Endothelial cell of umbilical vein (primary cell): ENCODE measurements around the gene ATG7. TPM values are rescaled to one million over a fixed set of nuclear protein-coding genes. Genes with fewer than 3 reads are reported as not detected.

Experiments
- BruUV-seq: library from RNA; stranded (reverse); fragments of 400-500 nt; replicated peaks from 2 replicates; lab custom pipeline; 2021; lab: Mats Ljungman, UMichigan
- CTCF ChIA-PET: fragments of 300-600, 350-600 bp; sonication (Branson Sonifier 250); formaldehyde crosslinking; loops from one replicate; lab custom pipeline; 2021; ENCODE audit warnings: antibody characterized with exemption, inconsistent platforms; lab: Charles Lee
- POLR2A ChIA-PET: fragments of 300-600, 350-600 bp; sonication (Branson Sonifier 250); formaldehyde crosslinking; loops from one replicate; lab custom pipeline; 2021; ENCODE audit warnings: antibody characterized with exemption, inconsistent platforms; lab: Charles Lee
- DNase-seq: peaks from one replicate; pipeline ENCODE4 v3.0.0-alpha.2; 2011; ENCODE audit warnings: low read depth, low spot score
- FAIRE-seq: peaks from 2 replicates; lab custom pipeline; 2011; peaks lifted over from hg19 to GRCh38; lab: Jason Lieb, UNC
- H2AFZ ChIP-seq: 2 replicates; pipeline ENCODE4 v1.6.0; 2012; ENCODE audit warnings: low read depth, low read length, control low read depth, inconsistent platforms
- H3K27ac ChIP-seq: 2 replicates; pipeline ENCODE4 v1.5.1; 2011; ENCODE audit warnings: low read depth, mild to moderate bottlenecking, control low read depth, low read length, moderate library complexity; ENCODE audit not compliant: insufficient read depth
- H3K27me3 ChIP-seq, 2 experiments: 2 replicates each; pipeline versions ENCODE4 v1.6.0 to v1.6.1; 2011; ENCODE audit warnings: low read length in 2 of 2, mixed read lengths in 1 of 2; ENCODE audit not compliant: control insufficient read depth in 2 of 2, insufficient read depth in 2 of 2
- H3K36me3 ChIP-seq, 2 experiments: 2 replicates in 1 of 2; 3 replicates in 1 of 2; pipeline ENCODE4 v1.5.1; 2011; ENCODE audit warnings: low read length in 2 of 2, mild to moderate bottlenecking in 1 of 2, moderate library complexity in 1 of 2; ENCODE audit not compliant: control insufficient read depth in 2 of 2, insufficient read depth in 2 of 2; ENCODE audit errors: extremely low read depth in 1 of 2
- H3K4me1 ChIP-seq: 3 replicates; pipeline ENCODE4 v1.5.1; 2011; ENCODE audit warnings: mild to moderate bottlenecking, low read length; ENCODE audit not compliant: control insufficient read depth, insufficient read depth; ENCODE audit errors: extremely low read depth
- H3K4me2 ChIP-seq: 2 replicates; pipeline ENCODE4 v1.6.1; 2011; ENCODE audit warnings: low read length, control low read depth, mixed read lengths; ENCODE audit not compliant: insufficient read depth
- H3K4me3 ChIP-seq, 3 experiments: fragments of 200-600 bp in 1 of 3; sonication (generic), shearing (Covaris generic) in 1 of 3; replicated peaks in 1 of 3; 2 replicates each; pipeline ENCODE4 v1.5.1; 2011 to 2016; ENCODE audit warnings: control low read depth in 3 of 3, low read length in 3 of 3, mild to moderate bottlenecking in 2 of 3, inconsistent platforms in 1 of 3, low read depth in 1 of 3, moderate library complexity in 1 of 3; ENCODE audit not compliant: insufficient read depth in 1 of 3
- H3K79me2 ChIP-seq: 2 replicates; pipeline ENCODE4 v1.6.0; 2012; ENCODE audit warnings: low read length, inconsistent platforms; ENCODE audit not compliant: control insufficient read depth, insufficient read depth
- H3K9ac ChIP-seq: replicated peaks from 2 replicates; pipeline ENCODE3; 2011; ENCODE audit warnings: low read length, control low read depth; ENCODE audit not compliant: insufficient read depth; ENCODE audit errors: extremely low read depth
- H3K9me1 ChIP-seq: replicated peaks from 3 replicates; pipeline ENCODE4 v1.6.0; 2011; ENCODE audit warnings: mild to moderate bottlenecking, low read length; ENCODE audit not compliant: control insufficient read depth, insufficient read depth; ENCODE audit errors: extremely low read depth
- H3K9me3 ChIP-seq: replicated peaks from 2 replicates; pipeline ENCODE4 v1.5.1; 2012; ENCODE audit warnings: low read length, inconsistent platforms; ENCODE audit not compliant: control insufficient read depth, insufficient read depth
- H4K20me1 ChIP-seq: replicated peaks from 2 replicates; pipeline ENCODE3; 2011; ENCODE audit warnings: mild to moderate bottlenecking, low read length; ENCODE audit not compliant: control insufficient read depth, insufficient read depth; ENCODE audit errors: extremely low read depth
- EZH2 ChIP-seq: IDR thresholded peaks from 2 replicates; pipeline ENCODE4 v1.6.1; 2012; ENCODE audit warnings: borderline replicate concordance, low read depth, mild to moderate bottlenecking, moderate library complexity, low read length, inconsistent platforms; ENCODE audit not compliant: severe bottlenecking
- FOS ChIP-seq: IDR thresholded peaks from 2 replicates; pipeline ENCODE4 v1.6.1; 2011; ENCODE audit warnings: mild to moderate bottlenecking, low read length, moderate library complexity, borderline replicate concordance; ENCODE audit not compliant: insufficient read depth
- GATA2 ChIP-seq: IDR thresholded peaks from 2 replicates; pipeline ENCODE4 v1.7.0; 2011; ENCODE audit warnings: low read depth, mild to moderate bottlenecking, moderate library complexity, mixed read lengths, low read length; ENCODE audit not compliant: insufficient read length, insufficient read depth
- JUN ChIP-seq: IDR thresholded peaks from 2 replicates; pipeline ENCODE4 v1.6.1; 2011; ENCODE audit warnings: borderline replicate concordance, low read depth; ENCODE audit not compliant: insufficient read length, insufficient read depth
- MYC ChIP-seq: IDR thresholded peaks from one replicate; pipeline ENCODE4 v1.6.1; 2011; ENCODE audit warnings: mild to moderate bottlenecking, low read depth, low read length
- POLR2A ChIP-seq: IDR thresholded peaks from 2 replicates; pipeline ENCODE4 v1.6.1; 2012; ENCODE audit warnings: low read depth, mild to moderate bottlenecking, control low read depth, low read length
- POLR2AphosphoS5 ChIP-seq: IDR thresholded peaks from 2 replicates; pipeline ENCODE4 v1.6.1; 2012; ENCODE audit warnings: low read depth, mild to moderate bottlenecking, control low read depth, low read length, moderate library complexity; ENCODE audit not compliant: insufficient read depth
- dilution Hi-C: fragments of 300-500 bp; cut with MboI; formaldehyde crosslinking; loops from one replicate; pipeline ENCODE4 v1.15.0; 2019; ENCODE audit warnings: low sequenced_read_pairs; ENCODE audit not compliant: extremely low pct_ligation_motif_present
- intact Hi-C: fragments of 100-400 bp; cut with micrococcal nuclease; formaldehyde crosslinking; loops from one replicate; pipeline ENCODE4 v1.10.0; 2022
- polyA plus RNA-seq, 4 experiments: library from polyadenylated mRNA; depleted of rRNA in 3 of 4; stranded (reverse) in 3 of 4; unstranded in 1 of 4; fragments of >200 nt; gene quantifications; 2 replicates each; pipeline versions ENCODE4 v1.2.1 to v1.2.3, GENCODE V29; 2011 to 2012; ENCODE audit warnings: missing spikeins in 1 of 4
- total RNA-seq: library from RNA; stranded (reverse); gene quantifications from 2 replicates; pipeline ENCODE4 v1.2.3, GENCODE V29; 2021
- TF ChIP-seq, protein P1 (sequence below), 2 donors: IDR thresholded peaks; 1 replicate in 1 of 2; 2 replicates in 1 of 2; pipeline ENCODE4 v1.5.1; 2011; ENCODE audit warnings: low read length in 2 of 2, mild to moderate bottlenecking in 2 of 2, moderate library complexity in 2 of 2, control low read depth in 1 of 2, inconsistent platforms in 1 of 2, low read depth in 1 of 2; ENCODE audit not compliant: insufficient read depth in 1 of 2; ENCODE audit errors: extremely low read depth in 1 of 2
- TF ChIP-seq, protein P2 (sequence below): IDR thresholded peaks from 2 replicates; pipeline ENCODE4 v1.6.1; 2011; ENCODE audit not compliant: insufficient read depth, insufficient read length

The ATG7 gene
- total and polyA plus RNA-seq, 2 donors (not counting 3 experiments of a cell fraction or from before 2014, with no cell fraction given): 30.8 to 48.3 TPM

DNA sequence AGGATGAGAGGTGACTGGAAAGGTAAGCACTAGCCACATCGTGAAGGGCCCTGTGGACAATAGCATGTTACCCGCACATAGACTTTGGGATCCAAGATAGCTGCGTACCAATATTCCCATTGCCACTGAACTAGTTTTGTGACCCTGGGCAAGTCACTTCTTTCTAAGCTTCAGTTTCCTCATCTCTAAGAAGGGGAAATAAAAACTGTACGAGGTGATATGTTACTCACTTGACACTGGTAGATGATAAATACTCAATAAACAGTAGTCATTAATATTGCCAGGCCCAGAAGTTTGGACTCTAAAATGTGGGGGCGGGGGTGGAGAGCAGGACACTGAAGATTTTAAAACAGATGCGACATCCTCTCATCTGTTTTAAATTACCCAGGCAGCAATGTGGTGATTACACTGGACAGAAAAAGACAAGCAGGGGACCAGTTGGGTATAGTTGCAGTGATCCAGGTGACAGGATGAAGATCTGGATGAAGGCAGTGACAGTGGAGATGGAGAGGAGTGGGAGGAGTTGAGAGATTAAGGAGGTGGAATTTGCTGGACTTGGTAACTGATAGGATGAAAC, 2.5 kb downstream of the ATG7 start:
- ChIA-PET POLR2A (interaction anchor here (2.9 kb wide), 1 partner anchor 14 kb away, joined by 18 read pairs; no protein-coding TSS in a partner anchor), CTCF (no interaction called here)
- peaks cover 24% of the 10 kb centered on the region for H3K4me1 ChIP-seq
- no peak overlapping the region for H3K4me3 ChIP-seq
- FAIRE-seq: no peak
- no peaks in the 10 kb centered on the region for H3K36me3 ChIP-seq
- no peaks in the 10 kb centered on the region for H3K9me1 ChIP-seq
- H3K79me2 ChIP-seq: peaks cover 46% of the 10 kb centered on the region
- no peak overlapping the region for H2AFZ ChIP-seq
- no peak for DNase-seq
- no peaks in the 10 kb centered on the region for H3K9me3 ChIP-seq
- no peak overlapping the region for H3K27ac ChIP-seq
- no peak overlapping the region for H3K9ac ChIP-seq
- dilution Hi-C loops: no loop called here
- no peaks in the 10 kb centered on the region for H4K20me1 ChIP-seq
- no peak overlapping the region for H3K4me2 ChIP-seq
- intact Hi-C loops: no loop called here
- no TSS peak for BruUV-seq
- H3K27me3 ChIP-seq: no peaks in the 10 kb centered on the region
- TF ChIP-seq FOS (no peak), POLR2A (no peak), MYC (no peak), GATA2 (no peak), POLR2AphosphoS5 (no peak), JUN (no peak), EZH2 (no peak)
- TF ChIP-seq, protein P1, sequence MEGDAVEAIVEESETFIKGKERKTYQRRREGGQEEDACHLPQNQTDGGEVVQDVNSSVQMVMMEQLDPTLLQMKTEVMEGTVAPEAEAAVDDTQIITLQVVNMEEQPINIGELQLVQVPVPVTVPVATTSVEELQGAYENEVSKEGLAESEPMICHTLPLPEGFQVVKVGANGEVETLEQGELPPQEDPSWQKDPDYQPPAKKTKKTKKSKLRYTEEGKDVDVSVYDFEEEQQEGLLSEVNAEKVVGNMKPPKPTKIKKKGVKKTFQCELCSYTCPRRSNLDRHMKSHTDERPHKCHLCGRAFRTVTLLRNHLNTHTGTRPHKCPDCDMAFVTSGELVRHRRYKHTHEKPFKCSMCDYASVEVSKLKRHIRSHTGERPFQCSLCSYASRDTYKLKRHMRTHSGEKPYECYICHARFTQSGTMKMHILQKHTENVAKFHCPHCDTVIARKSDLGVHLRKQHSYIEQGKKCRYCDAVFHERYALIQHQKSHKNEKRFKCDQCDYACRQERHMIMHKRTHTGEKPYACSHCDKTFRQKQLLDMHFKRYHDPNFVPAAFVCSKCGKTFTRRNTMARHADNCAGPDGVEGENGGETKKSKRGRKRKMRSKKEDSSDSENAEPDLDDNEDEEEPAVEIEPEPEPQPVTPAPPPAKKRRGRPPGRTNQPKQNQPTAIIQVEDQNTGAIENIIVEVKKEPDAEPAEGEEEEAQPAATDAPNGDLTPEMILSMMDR (IDR thresholded peaks at IDR 0.05; ENCODE audit: extremely low read depth in 1 of 2, insufficient read depth in 1 of 2, low read depth in 1 of 2, low read length in 2 of 2): no peak
- TF ChIP-seq, protein P2, sequence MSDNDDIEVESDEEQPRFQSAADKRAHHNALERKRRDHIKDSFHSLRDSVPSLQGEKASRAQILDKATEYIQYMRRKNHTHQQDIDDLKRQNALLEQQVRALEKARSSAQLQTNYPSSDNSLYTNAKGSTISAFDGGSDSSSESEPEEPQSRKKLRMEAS: no peak
